Caco-2 (cell line): ENCODE results near the gene C1orf174. TPM values are rescaled to one million over a fixed set of nuclear protein-coding genes. Genes with fewer than 3 reads are reported as not detected.

Source experiments
- BruUV-seq: library from RNA; stranded (reverse); fragments of 400-500 nt; replicated peaks from 2 replicates; lab custom pipeline; 2021; lab: Mats Ljungman, UMichigan
- CTCF ChIA-PET: fragments of 300-600 bp; sonication (Branson Sonifier 250); formaldehyde crosslinking; loops from one replicate; lab custom pipeline; 2022; ENCODE audit warnings: antibody characterized with exemption; lab: Charles Lee
- POLR2A ChIA-PET: fragments of 300-600 bp; sonication (Branson Sonifier 250); formaldehyde crosslinking; loops from one replicate; lab custom pipeline; 2022; ENCODE audit warnings: antibody characterized with exemption; lab: Charles Lee
- DNase-seq, 2 experiments: peaks; one replicate each; pipeline versions ENCODE4 v3.0.0 to v3.0.0-alpha.2; 2020 to 2022
- H3K27me3 ChIP-seq: replicated peaks from 2 replicates; pipeline ENCODE4 v1.6.0; 2011; ENCODE audit warnings: low read length; ENCODE audit not compliant: control insufficient read depth, insufficient read depth
- H3K36me3 ChIP-seq: 2 replicates; pipeline ENCODE4 v1.5.1; 2011; ENCODE audit warnings: low read length; ENCODE audit not compliant: control insufficient read depth, insufficient read depth
- H3K4me1 ChIP-seq: fragments of 250-450 bp; sonication (Bioruptor Pico); 2 replicates; pipeline ENCODE4 v1.5.1; 2020; ENCODE audit warnings: mild to moderate bottlenecking
- H3K4me3 ChIP-seq: 2 replicates; pipeline ENCODE4 v1.5.1; 2011; ENCODE audit warnings: low read depth, mild to moderate bottlenecking, control low read depth, low read length
- H3K9me3 ChIP-seq: fragments of 250-450 bp; sonication (Bioruptor Pico); 2 replicates; pipeline ENCODE4 v1.5.1; 2020; ENCODE audit warnings: mild to moderate bottlenecking, moderate library complexity
- H3K27ac Mint-ChIP-seq: one replicate; pipeline ENCODE4 v1.8.0; 2022; ENCODE audit warnings: mixed read lengths; ENCODE audit not compliant: unreplicated experiment
- H3K27me3 Mint-ChIP-seq: one replicate; pipeline ENCODE4 v1.8.0; 2022; ENCODE audit warnings: mixed read lengths; ENCODE audit not compliant: insufficient read depth, unreplicated experiment
- H3K36me3 Mint-ChIP-seq: one replicate; pipeline ENCODE4 v1.8.0; 2022; ENCODE audit warnings: mild to moderate bottlenecking, mixed read lengths; ENCODE audit not compliant: insufficient read depth, unreplicated experiment
- H3K4me1 Mint-ChIP-seq: one replicate; pipeline ENCODE4 v1.8.0; 2022; ENCODE audit warnings: low read depth, mixed read lengths; ENCODE audit not compliant: unreplicated experiment
- H3K4me3 Mint-ChIP-seq: one replicate; pipeline ENCODE4 v1.8.0; 2022; ENCODE audit warnings: mild to moderate bottlenecking, moderate library complexity, mixed read lengths; ENCODE audit not compliant: unreplicated experiment
- H3K9me3 Mint-ChIP-seq: one replicate; pipeline ENCODE4 v1.8.0; 2022; ENCODE audit warnings: mixed read lengths; ENCODE audit not compliant: unreplicated experiment
- CTCF ChIP-seq, 2 experiments: fragments of 200-600 bp in 1 of 2; IDR thresholded peaks; 1 replicate in 1 of 2; 2 replicates in 1 of 2; pipeline versions ENCODE4 v1.5.1 to v1.8.0; 2011 to 2022; ENCODE audit warnings: antibody characterized with exemption in 1 of 2, control low read depth in 1 of 2, inconsistent platforms in 1 of 2, low read depth in 1 of 2, low read length in 1 of 2, mild to moderate bottlenecking in 1 of 2, moderate library complexity in 1 of 2; ENCODE audit not compliant: insufficient read depth in 1 of 2, severe bottlenecking in 1 of 2, unreplicated experiment in 1 of 2
- intact Hi-C: fragments of 100-400 bp; cut with micrococcal nuclease; formaldehyde crosslinking; loops from one replicate; pipeline ENCODE4 v1.10.0; 2022; ENCODE audit not compliant: unreplicated experiment
- total RNA-seq: library from RNA; stranded (reverse); gene quantifications from 2 replicates; pipeline ENCODE4 v1.2.3, GENCODE V29; 2022

The C1orf174 gene
- total RNA-seq, 1 experiment from 2014 or later, result 19.2 TPM

- no peak for TF ChIP-seq CTCF (IDR thresholded peaks at IDR 0.05; ENCODE audit: insufficient read depth in 1 of 2, low read depth in 1 of 2, low read length in 1 of 2, severe bottlenecking in 1 of 2, unreplicated experiment in 1 of 2)
- Mint-ChIP-seq H3K4me1 (no peaks in the 10 kb centered on the region), H3K36me3 (peaks cover 12% of the 10 kb centered on the region), H3K4me3 (no peak overlapping the region), H3K9me3 (no peaks in the 10 kb centered on the region), H3K27me3 (no peaks in the 10 kb centered on the region), H3K27ac (no peak overlapping the region)
- Histone ChIP-seq H3K4me3 (no peak overlapping the region), H3K27me3 (no peaks in the 10 kb centered on the region), H3K36me3 (no peaks in the 10 kb centered on the region), H3K9me3 (no peaks in the 10 kb centered on the region), H3K4me1 (no peaks in the 10 kb centered on the region)
- ChIA-PET POLR2A (no interaction called here), CTCF (no interaction called here)
- intact Hi-C loops, result no loop called here
- DNase-seq, result no peak
- no TSS peak for BruUV-seq
Observed at GRCh38 chr1:3851292-3851691, 48.8 kb downstream of the C1orf174 start.

GRCh38 chr1:3850857-3851256 lies 49.2 kb downstream of the C1orf174 start:
- no peaks in the 10 kb centered on the region for H3K27me3 ChIP-seq
- H3K4me3 ChIP-seq, result no peak overlapping the region
- no peaks in the 10 kb centered on the region for H3K9me3 Mint-ChIP-seq
- H3K36me3 ChIP-seq, result no peaks in the 10 kb centered on the region
- no peak for TF ChIP-seq CTCF (IDR thresholded peaks at IDR 0.05; ENCODE audit: insufficient read depth in 1 of 2, low read depth in 1 of 2, low read length in 1 of 2, severe bottlenecking in 1 of 2, unreplicated experiment in 1 of 2)
- H3K4me1 ChIP-seq, result no peaks in the 10 kb centered on the region
- H3K27ac Mint-ChIP-seq, result no peak overlapping the region
- CTCF ChIA-PET, result no interaction called here
- no peaks in the 10 kb centered on the region for H3K27me3 Mint-ChIP-seq
- no TSS peak for BruUV-seq
- POLR2A ChIA-PET, result no interaction called here
- intact Hi-C loops, result no loop called here
- H3K4me1 Mint-ChIP-seq, result no peaks in the 10 kb centered on the region
- H3K9me3 ChIP-seq, result no peaks in the 10 kb centered on the region
- DNase-seq, result no peak
- no peak overlapping the region for H3K4me3 Mint-ChIP-seq
- H3K36me3 Mint-ChIP-seq, result peaks cover 12% of the 10 kb centered on the region

GRCh38 chr1:3847081-3847480 lies 53.0 kb downstream of the C1orf174 start:
- Mint-ChIP-seq H3K4me3 (no peak overlapping the region), H3K9me3 (no peaks in the 10 kb centered on the region), H3K4me1 (no peaks in the 10 kb centered on the region), H3K36me3 (peaks cover 28% of the 10 kb centered on the region), H3K27me3 (no peaks in the 10 kb centered on the region), H3K27ac (no peak overlapping the region)
- intact Hi-C loops, result no loop called here
- Histone ChIP-seq H3K36me3 (no peaks in the 10 kb centered on the region), H3K4me1 (no peaks in the 10 kb centered on the region), H3K4me3 (no peak overlapping the region), H3K9me3 (no peaks in the 10 kb centered on the region), H3K27me3 (no peaks in the 10 kb centered on the region)
- no peak for TF ChIP-seq CTCF (IDR thresholded peaks at IDR 0.05; ENCODE audit: insufficient read depth in 1 of 2, low read depth in 1 of 2, low read length in 1 of 2, severe bottlenecking in 1 of 2, unreplicated experiment in 1 of 2)
- BruUV-seq, result no TSS peak
- ChIA-PET CTCF (no interaction called here), POLR2A (no interaction called here)
- no peak for DNase-seq
